Choroid plexus epithelial cell (primary cell): ENCODE data around the gene SMIM35.
"Not testable (repeated sequence)": the region's sequence is repeated elsewhere in the genome, so short reads cannot be mapped to it uniquely, and the experiment has no call there.

ENCODE experiments used
- DNase-seq: peaks from one replicate; pipeline ENCODE4 v3.0.0-alpha.2; 2010; ENCODE audit warnings: low read depth
- H3K4me3 ChIP-seq: 2 replicates; pipeline ENCODE4 v1.5.1; 2011; ENCODE audit warnings: low read depth, mild to moderate bottlenecking, control low read depth, low read length, moderate library complexity
- TF ChIP-seq, protein P1 (sequence below): conservative IDR thresholded peaks from 2 replicates; pipeline ENCODE4 v1.5.1; 2011; ENCODE audit warnings: low read depth, mild to moderate bottlenecking, control low read depth, inconsistent platforms, low read length, moderate library complexity

Gene SMIM35

DNA sequence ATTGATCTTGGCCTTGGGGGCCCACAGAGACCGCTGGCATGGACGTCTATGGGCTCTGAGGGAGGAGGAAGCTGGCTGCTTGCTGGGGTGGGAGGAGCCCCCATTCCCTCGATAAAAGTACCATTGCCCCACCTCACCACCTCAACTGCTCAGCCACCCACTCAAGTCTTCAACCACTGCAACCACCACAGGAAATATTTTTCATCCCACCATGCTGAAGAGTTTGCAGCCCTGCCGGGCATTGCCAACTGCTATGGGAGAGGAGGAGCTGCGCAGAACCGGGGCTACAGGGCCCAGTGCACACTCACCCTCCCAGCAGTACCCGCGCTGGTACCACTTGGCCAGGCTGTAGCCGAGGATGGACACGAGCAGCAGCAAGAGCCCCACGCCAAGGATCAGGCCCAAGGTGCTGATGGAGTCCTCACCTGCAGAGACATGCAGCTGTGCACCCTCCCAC, 71.3 kb downstream of the SMIM35 start:
- TF ChIP-seq, protein P1, sequence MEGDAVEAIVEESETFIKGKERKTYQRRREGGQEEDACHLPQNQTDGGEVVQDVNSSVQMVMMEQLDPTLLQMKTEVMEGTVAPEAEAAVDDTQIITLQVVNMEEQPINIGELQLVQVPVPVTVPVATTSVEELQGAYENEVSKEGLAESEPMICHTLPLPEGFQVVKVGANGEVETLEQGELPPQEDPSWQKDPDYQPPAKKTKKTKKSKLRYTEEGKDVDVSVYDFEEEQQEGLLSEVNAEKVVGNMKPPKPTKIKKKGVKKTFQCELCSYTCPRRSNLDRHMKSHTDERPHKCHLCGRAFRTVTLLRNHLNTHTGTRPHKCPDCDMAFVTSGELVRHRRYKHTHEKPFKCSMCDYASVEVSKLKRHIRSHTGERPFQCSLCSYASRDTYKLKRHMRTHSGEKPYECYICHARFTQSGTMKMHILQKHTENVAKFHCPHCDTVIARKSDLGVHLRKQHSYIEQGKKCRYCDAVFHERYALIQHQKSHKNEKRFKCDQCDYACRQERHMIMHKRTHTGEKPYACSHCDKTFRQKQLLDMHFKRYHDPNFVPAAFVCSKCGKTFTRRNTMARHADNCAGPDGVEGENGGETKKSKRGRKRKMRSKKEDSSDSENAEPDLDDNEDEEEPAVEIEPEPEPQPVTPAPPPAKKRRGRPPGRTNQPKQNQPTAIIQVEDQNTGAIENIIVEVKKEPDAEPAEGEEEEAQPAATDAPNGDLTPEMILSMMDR, result no peak
- no peak overlapping the region for H3K4me3 ChIP-seq
- DNase-seq, result no peak

DNA sequence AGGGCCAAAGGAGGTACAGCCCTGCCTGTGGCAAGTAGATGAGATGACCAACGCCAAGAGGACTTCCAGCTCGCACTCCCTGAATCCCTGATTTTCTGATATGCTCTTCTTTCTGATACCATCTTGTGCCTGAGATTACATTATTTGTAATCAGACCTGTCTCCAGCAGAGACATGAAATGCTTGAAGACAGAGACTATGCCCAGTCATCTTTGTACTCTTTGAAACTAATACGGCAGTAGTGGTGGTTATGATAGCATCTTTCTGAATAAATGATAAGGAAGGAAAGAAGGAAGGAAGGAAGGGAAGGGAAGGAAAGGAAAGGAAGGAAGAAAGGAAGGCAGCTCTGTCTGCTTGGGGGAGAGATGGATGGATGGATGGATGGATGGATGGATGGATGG, 72.7 kb downstream of the SMIM35 start:
- TF ChIP-seq, protein P1, result no peak
- H3K4me3 ChIP-seq, result no peak overlapping the region
- DNase-seq, result no peak

DNA sequence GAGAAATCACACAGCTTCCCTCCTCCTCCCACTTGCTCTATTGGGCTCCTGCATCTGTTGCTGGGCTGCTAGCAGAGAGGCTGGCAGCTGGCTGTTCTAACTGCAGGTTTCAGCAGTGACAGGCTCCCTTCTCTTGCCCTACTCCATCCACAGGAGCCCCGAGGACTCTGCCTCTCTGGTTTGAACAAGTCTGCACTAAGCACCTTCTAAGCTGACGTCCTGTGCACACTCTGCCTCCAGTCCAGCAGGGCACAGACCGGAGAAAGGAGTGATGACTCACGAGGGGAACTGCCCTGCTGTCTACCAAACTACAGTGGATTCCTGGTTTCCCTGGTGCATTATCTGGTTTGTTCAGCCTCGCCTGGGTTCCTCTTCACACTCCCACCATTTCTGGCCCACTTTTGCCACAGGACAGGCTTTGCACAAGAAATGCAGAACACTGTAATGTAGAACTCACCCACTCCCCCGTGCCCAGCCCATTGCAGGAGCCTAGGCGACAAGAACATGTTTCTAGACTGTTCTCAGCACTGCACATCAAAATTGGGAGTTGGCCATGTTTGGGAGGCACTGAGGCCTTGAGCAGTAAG, 74.6 kb downstream of the SMIM35 start:
- H3K4me3 ChIP-seq, result no peak overlapping the region
- TF ChIP-seq, protein P1, result no peak
- peak; percentile 13 for DNase-seq

DNA sequence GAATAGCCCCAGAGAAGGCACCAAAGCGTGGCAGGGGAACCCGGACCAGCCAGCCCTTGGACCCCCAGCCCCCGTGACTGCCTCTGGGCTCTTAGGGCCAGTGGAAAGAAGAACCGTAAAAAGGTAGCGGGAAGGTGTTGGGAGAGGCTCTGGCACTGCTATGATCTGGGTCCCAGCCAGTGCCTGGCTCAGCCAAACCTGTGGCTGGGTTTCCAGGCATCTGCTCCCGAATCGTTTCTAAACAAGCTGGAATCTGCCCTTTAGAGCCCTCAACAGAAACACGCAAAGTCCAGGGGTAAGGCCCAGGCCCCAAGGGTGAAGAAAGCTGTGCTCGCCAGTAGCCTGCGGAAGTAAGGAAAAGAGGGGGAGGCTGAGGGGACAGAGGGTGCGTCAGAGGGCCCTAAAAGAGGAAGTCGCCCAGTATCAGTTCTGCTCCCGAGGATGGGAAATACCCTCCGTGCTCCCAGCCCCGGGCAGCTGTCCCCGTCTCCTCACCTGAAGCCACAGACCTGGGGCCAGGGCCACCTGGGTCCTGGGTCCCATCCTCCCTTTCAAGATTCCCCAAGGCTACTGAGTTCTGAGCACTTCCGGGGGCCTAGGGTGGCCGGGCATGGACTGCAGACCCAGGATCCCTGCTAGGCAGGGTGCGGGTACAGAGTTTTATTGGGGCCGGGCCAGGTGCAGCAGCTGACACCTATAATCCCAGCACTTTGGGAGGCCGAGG, 75.9 kb downstream of the SMIM35 start:
- no peak overlapping the region for H3K4me3 ChIP-seq
- no peak for DNase-seq
- TF ChIP-seq, protein P1, result no peak

DNA sequence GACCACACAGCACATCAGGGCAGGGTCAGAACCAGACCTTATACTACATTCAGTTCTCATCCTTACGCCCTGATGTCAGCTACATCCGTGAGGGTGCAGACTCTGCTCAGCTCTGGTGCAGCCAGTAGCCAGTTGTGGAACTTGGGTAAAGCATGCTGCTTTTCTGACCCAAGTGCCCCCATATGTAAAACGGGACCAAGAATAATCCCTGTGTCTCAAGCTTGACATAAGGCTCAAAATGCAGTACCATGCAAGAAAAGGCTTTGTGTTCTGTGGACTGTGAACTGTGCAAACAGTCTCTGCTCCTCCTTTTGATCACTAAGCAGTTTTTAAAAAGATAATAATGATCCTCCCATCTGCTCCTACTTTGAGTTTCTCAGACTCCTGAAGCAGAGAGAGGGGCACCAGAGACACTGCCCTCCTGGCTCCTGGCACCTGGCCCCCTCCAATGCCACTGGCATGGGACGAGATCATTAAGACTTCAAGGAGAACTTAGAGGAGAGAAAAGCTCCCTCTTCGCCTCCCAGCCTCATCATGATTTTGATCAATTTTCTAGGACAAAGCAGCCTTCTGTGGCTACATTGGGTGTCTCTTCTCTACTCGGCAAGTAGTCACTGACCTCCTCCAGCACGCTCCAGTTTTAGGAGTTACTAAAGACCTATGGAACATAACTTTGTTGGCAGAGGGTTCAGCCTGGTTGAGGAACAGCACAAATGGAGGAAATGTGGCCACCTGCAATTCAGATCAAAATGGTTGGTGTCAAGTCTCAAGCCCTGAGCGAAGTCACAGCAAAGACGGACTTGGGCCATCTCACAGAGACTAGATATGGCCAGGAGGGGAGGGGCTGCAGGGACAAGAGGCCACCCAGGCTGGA, 76.7 kb downstream of the SMIM35 start:
- TF ChIP-seq, protein P1, result no peak
- no peak for DNase-seq
- no peak overlapping the region for H3K4me3 ChIP-seq

DNA sequence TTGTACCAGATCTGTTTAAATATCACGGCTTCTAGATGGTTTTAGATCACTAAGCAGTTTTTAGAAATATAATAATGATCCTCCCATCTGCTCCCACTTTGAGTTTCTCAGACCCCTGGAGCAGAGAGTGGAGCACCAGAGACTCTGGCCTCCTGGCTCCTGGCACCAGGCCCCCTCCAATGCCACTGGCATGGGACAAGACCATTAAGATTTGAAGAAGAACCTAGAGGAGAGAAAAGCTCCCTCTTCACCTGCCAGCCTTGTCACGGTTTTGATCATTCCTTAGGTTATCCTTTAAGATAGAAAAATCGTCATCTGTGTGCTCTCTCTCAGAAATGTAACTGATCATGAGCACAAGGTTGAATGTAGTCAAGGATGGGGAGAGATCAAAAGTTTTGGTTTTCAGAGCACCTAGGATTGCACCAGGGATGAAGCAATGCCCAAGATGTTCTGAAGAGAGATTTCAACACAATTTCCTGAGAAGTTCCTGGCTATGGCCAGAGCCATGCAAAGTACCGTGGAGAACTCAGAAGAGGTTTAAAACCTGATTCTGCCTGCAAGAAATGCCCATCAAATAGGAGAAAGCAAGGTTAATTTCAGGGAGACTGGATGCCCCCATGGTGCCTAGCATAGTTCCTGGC, 78.4 kb downstream of the SMIM35 start:
- TF ChIP-seq, protein P1, result no peak
- DNase-seq, result no peak
- no peak overlapping the region for H3K4me3 ChIP-seq

DNA sequence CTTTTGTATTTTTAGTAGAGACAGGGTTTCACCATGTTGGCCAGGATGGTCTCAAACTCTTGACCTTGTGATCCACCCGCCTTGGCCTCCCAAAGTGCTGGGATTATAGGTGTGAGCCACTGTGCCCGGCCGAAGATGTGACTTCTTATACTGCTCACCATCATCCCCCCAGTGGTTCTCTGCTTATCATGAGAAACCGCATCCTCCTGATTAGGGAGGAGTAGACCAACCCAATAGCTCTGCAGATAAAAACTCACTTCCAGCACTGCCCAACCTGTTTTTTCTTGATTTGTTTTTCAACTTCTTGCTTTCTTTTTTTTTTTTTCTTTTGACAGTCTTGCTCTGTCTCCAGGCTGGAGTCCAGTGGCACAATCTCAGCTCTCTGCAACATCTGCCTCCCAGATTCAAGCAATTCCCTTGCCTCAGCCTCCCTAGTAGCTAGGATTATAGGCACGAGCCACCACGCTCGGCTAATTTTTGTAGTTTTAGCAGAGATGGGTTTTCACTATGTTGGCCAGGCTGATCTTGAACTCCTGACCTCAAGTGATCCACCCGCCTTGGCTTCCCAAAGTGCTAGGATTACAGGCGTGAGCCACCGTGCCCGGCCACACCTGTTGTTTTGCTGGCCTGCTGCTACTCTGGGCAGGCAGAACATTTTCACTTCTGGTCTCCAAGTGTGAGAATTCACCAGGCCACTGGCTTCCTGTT, 79.0 kb downstream of the SMIM35 start:
- not testable (repeated sequence) for H3K4me3 ChIP-seq, DNase-seq
